ENCODE measurements around the gene LRPPRC. TPM values are rescaled to one million over a fixed set of nuclear protein-coding genes. Genes with fewer than 3 reads are reported as not detected.
"Not testable (repeated sequence)": the region's sequence is repeated elsewhere in the genome, so short reads cannot be mapped to it uniquely, and the experiment has no call there.

Gene LRPPRC
- polyA plus RNA-seq, 4 donors = 104 to 131 (median 119) TPM

DNA sequence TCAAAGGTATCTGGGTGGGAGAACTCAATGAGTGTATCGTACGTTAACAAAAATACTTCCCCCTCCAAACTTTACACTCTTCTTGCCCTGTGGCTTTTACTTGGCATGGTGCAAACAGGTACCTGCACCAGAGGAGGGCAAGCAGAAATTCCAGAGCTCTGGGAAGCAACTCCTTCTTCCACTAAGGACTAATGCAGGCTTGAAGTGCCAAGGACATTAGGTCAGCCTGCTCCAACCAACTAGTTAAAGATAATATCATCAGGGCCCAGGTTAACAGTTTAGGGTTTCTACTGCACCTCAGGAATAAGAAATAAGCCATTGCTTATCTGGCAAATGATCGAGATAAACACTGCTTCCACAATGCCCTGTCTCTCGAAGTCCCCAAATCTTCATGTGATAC, 70.4 kb downstream of the LRPPRC start:
- no peak for DNase-seq (ENCODE audit: low read depth in 4 of 4, low spot score in 3 of 4)

DNA sequence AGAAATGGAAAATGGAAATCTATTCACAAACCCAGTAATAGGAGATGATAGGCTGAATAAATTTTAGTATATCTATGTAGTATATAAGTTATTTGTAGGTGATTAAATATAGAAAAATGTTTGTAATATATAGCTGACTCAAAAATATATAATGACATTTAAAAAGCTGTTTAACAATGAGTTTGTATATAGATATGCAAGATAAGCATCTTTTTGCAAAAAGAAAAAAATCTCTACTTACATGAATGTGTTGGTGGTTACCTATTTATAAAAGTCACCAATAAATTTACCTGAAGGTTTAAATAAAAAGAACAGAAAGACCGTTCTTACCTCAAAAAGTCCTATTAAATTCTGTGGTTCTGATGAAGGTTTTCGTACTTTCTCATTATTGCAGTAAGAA, 71.3 kb downstream of the LRPPRC start:
- DNase-seq (ENCODE audit: low read depth in 4 of 4, low spot score in 3 of 4) = no peak

DNA sequence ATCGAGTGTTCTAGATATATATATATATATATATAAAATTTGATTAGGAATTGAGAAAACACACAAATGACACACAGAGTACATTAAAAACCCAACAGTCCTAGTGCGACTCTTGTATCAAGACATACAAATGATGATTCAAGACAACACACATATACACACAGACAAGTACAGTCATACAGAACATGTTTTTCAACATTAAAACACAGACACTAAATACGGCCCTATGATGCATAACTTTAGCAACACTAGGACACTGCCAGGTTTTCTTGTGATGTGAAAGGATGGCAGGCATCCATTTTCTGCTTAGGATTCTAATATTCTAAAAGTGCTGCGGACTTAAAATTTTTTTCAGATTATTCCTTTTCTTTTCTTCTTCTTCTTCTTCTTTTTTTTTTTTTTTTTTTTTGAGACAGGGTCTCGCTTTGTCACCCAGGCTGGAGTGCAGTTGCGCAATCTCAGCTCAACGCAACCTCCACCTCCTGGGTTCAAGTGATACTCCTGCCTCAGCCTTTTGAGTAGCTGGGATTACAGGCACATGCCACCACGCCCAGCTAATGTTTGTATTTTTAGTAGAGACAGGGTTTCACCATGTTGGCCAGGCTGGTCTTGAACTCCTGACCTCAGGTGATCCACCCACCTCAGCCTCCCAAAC, 84.5 kb downstream of the LRPPRC start:
- not testable (repeated sequence) for DNase-seq (ENCODE audit: low read depth in 4 of 4, low spot score in 3 of 4)

DNA sequence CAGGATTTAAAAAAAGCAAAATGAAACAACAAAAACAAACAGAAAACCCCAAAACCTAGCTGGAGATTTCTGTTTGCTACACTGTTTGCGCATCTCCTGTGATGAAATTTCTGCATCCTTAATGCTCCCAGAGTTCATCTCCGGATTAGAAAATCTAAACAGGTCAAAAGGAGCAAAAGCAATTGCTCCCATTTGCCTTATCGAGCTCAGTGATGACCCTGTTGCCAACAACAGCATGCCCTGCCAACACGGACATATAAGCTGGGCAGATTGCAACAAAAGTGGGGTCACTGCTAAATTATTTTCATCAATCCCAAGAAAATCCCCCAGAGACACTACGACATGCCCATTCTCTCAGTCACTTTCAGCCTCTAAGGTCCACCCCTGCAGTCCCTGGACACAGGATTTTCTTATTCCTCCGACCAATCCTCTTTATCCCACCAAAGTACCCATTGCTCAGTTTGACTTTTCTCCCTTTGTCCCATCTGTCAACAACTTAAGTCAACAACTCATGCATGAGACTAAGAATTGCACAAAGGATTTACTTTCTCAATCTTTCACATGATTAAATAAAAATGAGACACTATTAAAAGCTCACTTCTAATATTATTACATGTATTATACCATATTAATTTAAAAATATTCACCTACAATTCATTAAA, 89.2 kb downstream of the LRPPRC start:
- DNase-seq (ENCODE audit: low read depth in 4 of 4, low spot score in 3 of 4) = no peak

DNA sequence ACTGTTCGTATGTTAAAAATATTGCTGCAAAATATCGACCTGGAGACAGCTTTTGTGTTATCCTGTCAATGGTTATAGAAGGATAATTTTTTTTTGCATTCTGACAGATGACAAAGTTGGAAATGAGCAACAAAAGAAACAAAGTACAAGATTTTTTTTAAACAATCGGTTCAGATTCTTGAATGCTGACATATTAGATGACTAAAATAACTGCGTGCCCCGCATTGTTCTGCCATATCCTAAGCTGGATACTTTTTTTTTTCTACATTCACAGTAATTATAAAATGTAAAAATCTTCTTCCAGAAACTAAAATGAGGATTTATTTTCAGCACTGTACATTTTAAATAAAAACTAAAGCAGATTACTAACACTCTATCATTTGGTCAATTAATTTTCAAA, 89.9 kb downstream of the LRPPRC start:
- DNase-seq (ENCODE audit: low read depth in 4 of 4, low spot score in 3 of 4) = no peak

DNA sequence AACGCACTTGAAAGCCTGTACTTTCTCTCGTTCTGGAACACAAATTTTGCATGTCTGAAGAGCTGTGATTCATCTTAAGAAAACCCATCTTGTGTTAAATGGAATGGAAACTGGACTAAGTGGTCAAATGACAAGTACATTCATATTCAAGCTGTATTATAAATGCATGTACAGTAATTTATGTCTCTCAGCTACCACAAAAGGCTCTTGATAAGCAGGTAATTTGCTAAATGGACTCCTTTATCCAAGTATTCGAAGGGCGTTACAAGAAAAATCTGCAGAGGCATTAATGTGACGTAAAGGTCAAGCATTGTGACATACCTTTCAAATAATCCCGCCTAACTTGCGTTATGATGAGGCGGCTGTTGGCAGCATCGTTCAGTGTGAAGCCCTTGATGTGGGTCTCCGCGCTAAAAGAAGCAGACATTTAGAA, 90.4 kb downstream of the LRPPRC start:
- no peak for DNase-seq (ENCODE audit: low read depth in 4 of 4, low spot score in 3 of 4)

DNA sequence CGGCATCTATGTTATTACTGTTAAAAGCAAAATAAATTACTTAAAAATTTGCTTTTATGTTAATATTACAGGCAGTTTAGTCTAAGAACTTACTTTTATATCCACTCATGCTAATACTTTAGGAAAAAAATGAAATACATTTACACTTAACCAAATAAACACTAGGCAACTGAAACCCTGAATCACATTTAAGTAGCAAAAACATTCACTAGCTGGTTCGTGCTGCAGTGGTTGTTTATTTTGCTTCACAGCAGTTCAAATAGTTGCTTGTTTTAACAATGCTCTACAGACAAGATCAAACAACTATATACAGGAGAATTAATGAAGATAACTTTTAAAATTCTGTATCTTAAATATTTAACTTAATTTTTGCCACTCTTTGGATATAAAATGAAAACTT, 96.2 kb downstream of the LRPPRC start:
- DNase-seq (ENCODE audit: low read depth in 4 of 4, low spot score in 3 of 4) = no peak

DNA sequence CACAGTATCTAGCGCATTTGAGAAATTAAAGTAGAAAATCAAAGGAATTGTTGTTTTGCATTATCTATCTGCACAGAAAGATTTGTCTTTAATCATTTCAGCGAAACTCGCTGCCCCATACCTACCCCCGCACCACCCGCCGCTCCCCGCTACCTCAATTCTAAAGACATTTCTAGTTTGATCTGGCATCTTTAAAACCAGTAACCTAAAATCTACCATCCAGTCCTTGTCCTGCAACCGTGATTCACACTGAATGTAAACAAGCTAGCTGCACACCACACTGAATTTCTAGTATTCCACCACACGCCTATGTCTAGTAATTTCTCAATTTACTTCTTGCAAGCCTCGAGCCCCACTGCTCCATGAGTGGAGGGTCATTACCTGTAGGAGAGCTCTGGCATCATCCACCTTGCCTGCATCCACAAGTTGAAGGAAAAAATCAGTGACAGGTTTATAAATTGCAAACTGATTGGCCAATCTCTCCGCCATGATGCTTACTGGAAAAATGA, 96.9 kb downstream of the LRPPRC start:
- DNase-seq (ENCODE audit: low read depth in 4 of 4, low spot score in 3 of 4) = no peak

DNA sequence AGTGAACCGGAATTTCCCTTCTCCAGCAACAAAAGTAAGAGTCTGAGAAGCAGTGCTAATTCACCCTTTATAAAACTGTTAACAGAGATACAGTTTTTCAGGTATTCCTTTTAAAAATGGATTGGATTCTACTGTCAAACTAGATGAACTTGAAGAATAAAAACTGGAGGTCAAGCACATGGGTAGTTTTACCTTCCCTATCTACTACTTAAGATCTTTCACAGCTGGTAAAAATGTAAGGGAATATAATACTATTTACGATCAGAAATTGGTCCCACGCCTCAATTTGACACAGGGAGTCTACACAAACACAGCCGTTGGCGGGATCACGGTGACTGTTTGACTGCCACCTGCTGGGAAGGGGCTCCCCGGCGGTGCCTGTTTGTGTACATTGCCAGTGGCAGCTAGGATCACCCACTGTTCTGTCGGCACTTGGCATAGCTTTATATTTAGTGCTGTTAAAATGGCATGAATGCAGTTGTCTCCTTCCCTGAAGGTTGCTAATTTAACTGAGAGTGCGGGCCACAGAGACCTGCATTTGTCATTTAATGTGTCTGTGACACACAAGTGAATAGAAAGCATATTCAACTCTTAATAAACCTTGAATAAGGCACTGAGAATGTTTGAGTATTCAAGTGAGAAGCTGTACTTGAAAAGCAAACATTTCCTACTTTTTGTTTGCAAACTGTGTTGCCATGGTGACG, 97.5 kb downstream of the LRPPRC start:
- no peak for DNase-seq (ENCODE audit: low read depth in 4 of 4, low spot score in 3 of 4)

DNA sequence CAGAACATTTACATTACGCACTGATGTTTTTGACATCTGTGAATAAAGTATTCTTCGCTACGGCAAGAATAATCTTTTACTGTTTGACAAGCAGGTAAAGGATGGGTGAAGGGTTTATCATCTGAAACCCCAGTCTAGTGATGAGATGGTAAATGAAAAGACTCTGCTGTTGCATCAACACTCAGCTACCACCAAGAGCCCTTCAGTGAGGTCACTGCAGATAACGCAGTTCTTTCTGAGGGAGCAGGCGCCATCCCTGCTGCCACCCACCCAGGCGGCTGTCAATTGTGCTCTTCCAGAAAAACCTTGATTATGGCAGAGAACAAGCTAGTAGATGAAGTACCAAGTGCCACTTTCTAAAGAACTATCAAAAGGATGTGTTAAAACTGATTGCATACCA, 98.3 kb downstream of the LRPPRC start:
- DNase-seq (ENCODE audit: low read depth in 4 of 4, low spot score in 3 of 4) = no peak

DNA sequence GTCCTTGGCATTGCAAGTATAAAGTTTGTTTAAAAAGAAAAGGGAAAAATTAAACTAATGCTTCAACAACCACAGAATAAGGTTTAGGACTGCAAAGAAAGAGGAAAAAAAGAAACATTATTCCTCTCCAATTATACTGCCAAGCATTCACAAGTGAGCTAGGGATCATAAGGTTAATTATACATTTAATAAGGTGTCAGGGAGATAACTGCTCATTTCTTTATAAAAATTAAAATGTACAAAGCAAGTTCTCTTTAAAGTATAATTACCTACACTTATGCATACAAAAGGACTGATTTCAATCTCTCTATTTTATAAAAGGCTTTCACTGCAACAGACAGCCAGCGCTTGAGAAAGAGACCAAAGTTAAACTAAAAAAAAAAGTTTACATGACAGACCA, 98.9 kb downstream of the LRPPRC start:
- DNase-seq (ENCODE audit: low read depth in 4 of 4, low spot score in 3 of 4) = no peak

DNA sequence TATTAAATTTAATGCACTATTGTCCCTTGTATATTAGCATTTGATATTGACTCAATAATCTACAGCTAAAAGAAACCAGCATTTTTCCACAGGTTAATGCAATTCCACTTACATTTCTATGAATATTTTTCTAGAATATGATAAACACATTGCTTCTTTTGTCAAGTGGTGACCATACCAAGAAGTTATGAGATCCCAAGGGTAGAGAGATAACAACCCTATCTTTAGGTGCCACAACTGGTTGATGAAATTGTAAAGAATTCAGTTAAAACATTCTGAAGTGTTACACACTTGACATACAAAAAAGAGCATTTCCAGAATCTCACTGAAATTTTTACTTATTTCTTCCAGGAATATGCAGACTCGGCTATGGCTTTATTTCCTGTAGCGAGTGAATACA, 101.0 kb downstream of the LRPPRC start:
- DNase-seq (ENCODE audit: low read depth in 4 of 4, low spot score in 3 of 4) = no peak

DNA sequence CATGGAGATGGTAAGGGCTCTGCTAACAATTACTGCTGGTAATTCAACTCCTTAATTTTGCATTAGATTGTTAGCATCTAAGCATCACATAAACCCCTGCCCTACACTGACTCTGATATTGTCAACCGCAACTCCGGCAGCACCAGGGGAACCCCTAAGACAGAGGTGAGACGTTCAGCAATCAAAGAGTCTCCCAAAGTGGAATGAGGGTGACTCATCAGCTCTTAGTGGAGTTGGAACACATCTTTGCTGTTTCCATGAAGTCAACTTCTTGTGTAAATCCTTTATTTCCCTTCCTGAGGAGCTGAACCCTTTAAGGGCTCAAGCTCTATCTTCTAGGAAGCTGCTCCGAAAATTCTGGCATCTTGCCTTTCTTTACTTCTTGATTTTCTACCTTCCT, 104.9 kb downstream of the LRPPRC start:
- DNase-seq (ENCODE audit: low read depth in 4 of 4, low spot score in 3 of 4) = no peak

DNA sequence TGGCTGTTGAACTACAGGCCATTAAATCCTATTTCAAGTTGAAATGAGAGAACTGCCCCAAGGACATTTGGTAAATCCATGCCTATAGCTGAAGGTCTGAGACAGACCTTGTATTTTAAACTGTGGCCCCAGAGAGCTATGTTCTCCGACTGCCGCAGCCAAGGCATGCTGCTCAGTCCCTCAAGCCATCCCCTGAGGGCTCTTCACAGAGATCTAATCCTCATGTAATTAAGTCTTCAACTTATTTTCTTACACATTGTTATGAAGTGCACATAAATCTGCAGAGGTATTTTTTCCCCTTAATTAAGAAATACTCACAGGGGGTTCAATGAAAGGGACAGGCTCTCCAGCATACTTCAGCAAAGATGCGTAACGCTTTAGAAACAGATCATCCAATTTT, 106.4 kb downstream of the LRPPRC start:
- no peak for DNase-seq (ENCODE audit: low read depth in 4 of 4, low spot score in 3 of 4)

DNA sequence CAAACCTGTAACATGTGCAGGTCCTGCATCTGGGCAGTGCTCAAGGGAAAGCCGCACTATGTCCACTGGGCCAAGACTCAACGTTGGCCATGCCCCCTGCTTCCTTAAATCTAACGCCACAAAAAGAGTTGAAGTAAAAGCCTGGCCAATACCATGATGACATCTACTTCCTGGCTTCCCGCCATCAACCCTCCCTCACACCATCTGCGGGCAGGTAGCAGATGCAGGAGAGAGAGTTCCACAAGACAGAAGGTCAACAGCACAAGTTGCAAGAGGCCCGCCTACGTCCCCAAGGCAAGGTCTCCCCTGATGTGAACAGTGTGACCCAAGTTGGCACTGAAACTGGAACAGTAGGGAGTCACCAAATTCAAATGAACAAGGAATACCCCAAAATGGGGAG, 108.6 kb downstream of the LRPPRC start:
- DNase-seq (ENCODE audit: low read depth in 4 of 4, low spot score in 3 of 4) = no peak

DNA sequence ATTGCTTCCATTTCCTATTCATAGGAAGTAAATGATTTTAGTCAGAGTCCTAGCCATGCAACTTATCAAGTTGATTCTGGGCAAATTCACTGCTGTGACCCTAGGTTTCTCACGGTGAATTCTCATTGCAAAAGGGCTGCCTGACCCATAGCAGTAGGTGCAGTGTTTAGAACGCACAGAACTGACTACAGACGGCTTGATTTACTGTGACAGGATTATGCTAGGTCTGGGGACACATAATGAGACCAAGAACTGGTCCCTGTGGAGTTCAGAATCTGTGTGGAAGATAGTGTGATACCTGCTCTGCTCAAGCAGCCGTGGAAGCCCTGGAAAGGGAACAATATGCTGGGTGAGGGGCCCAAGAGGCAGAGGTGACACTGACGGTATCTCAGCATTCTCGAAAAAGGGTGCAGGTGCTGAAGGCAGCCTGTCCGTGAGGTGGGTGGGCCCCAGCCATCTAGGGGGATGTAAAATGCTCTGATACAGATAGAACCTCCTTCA, 110.6 kb downstream of the LRPPRC start:
- no peak for DNase-seq (ENCODE audit: low read depth in 4 of 4, low spot score in 3 of 4)

DNA sequence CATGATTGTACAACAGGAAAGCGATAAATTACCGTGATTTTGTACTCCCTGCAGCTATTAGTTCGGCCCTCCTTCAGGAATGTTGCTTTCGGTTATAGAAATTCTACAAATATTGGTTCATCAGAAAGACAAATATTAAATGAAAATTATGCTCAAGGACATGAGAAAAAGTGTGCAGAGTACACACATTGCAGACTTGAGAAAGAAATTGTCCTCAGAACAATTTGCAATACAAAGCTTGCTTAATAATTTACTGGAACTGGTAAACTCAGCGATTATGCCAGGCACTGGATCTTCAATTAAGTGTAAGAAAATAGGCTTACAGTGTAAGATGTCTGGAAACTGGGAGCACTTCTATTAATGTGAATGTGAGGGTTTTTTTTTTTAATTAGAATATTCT, 111.1 kb downstream of the LRPPRC start:
- DNase-seq (ENCODE audit: low read depth in 4 of 4, low spot score in 3 of 4) = peak in 1 of 4 donors; percentile 2

DNA sequence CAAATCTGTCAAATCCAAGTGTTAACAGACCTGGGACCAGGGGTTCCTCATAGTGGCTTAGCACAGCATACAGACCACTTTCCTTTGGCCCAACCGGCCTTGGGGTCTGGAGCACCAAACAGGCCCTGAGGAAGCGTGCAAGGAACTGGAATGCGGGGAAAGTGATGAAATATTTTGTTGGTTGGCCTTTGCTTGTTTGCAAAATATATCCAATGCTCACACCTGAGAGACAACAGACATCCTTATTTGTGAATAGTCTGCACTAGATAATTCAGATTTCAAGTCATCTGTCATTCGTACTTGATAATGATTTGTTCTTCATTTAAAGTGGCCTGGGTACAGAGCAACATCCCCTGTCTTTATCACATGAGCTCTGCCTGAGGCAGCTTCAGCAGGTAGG, 113.5 kb downstream of the LRPPRC start:
- no peak for DNase-seq (ENCODE audit: low read depth in 4 of 4, low spot score in 3 of 4)

DNA sequence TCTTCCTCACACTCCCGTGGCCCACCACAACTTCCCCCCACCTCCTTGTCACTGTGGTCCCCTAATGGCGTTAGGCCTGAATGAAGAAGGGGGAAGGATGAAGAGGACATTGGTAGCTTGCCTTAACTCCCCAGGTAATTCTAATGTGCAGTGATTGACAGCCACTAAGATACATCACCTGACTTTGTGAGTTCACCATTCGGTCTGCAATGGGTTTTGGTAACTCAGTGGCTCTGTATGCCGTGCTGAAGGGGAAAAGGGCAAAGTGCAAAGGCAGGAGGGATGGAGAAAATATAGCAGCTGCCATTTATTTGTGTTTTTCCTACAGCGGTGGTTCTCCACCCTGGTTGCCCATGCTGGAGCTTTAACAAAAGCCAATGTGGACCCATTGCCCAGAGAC, 114.8 kb downstream of the LRPPRC start:
- DNase-seq (ENCODE audit: low read depth in 4 of 4, low spot score in 3 of 4) = no peak

DNA sequence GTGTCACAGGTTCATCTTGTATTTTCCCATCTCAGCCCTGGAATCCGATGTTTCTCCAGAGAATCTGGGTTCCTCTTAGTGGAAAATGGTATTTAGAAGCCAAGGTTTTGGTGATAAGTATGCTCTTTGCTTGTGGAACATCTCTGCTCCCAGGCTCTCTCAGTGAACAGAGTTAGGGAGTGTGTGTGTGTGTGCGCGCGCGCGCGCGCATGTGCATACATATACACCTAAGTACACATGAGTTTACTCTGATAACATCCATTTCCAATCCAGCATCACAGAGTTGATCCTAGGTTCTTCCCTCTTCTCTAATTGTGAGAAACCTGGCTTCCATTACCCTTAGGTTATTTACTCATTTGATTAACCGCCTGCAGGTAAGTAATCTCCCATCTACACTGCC, 115.3 kb downstream of the LRPPRC start:
- DNase-seq (ENCODE audit: low read depth in 4 of 4, low spot score in 3 of 4) = no peak

DNA sequence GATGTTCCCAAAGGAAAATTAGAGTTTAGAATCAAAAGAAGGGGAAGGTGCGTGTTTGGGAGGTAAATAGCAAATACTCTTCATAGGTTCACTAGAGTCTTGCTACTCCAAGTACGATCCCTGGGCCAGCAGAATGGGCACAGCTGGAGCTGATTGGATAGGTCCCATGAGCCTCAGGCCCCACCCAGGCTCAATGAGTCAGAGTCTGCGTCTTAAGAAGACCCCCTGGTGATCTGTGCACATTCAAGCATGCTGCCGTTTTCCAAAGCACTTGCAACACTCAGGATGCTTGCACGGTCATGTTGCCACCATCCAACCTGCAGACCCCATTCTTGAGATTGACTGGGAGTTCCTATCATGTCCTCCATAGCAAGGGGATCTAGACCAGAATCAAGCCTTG, 116.5 kb downstream of the LRPPRC start:
- no peak for DNase-seq (ENCODE audit: low read depth in 4 of 4, low spot score in 3 of 4)

Measured in right renal pelvis (tissue), 4 donors.